ENCODE results near the gene TSSK2. TPM values are rescaled to one million over a fixed set of nuclear protein-coding genes. Genes with fewer than 3 reads are reported as not detected.

The TSSK2 gene
- total and polyA plus RNA-seq, 2 of the 8 experiments (the other 6 are each of a cell fraction or from before 2014, with no cell fraction given): not detected

DNA sequence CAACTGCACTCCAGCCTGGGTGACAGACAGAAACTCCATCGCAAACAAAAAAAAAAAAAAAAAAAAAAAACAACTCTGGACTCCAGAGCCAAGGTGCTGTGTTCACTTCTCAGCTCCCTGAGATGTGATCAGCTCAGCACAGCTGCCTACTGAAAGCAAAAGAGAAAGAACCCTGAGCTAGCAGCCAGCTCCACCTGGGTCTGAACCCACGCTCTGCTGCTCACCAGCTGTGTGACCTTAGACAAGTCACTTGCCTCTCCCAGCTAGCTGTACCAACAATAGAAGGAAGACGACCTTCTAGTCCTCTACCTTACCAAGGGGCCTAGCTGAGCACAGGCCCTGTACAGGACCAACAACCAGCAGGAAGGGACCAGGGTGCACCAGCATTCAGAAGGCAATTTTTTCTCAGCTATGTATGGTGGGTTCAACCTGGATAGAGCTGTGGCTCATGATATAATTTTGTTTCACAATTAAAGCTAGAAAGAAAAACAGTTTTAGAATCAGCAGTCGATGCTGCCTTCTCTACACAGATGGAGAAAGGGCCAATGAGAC is 12.7 kb upstream of the TSSK2 start (continued):
- TF ChIP-seq, protein P1, sequence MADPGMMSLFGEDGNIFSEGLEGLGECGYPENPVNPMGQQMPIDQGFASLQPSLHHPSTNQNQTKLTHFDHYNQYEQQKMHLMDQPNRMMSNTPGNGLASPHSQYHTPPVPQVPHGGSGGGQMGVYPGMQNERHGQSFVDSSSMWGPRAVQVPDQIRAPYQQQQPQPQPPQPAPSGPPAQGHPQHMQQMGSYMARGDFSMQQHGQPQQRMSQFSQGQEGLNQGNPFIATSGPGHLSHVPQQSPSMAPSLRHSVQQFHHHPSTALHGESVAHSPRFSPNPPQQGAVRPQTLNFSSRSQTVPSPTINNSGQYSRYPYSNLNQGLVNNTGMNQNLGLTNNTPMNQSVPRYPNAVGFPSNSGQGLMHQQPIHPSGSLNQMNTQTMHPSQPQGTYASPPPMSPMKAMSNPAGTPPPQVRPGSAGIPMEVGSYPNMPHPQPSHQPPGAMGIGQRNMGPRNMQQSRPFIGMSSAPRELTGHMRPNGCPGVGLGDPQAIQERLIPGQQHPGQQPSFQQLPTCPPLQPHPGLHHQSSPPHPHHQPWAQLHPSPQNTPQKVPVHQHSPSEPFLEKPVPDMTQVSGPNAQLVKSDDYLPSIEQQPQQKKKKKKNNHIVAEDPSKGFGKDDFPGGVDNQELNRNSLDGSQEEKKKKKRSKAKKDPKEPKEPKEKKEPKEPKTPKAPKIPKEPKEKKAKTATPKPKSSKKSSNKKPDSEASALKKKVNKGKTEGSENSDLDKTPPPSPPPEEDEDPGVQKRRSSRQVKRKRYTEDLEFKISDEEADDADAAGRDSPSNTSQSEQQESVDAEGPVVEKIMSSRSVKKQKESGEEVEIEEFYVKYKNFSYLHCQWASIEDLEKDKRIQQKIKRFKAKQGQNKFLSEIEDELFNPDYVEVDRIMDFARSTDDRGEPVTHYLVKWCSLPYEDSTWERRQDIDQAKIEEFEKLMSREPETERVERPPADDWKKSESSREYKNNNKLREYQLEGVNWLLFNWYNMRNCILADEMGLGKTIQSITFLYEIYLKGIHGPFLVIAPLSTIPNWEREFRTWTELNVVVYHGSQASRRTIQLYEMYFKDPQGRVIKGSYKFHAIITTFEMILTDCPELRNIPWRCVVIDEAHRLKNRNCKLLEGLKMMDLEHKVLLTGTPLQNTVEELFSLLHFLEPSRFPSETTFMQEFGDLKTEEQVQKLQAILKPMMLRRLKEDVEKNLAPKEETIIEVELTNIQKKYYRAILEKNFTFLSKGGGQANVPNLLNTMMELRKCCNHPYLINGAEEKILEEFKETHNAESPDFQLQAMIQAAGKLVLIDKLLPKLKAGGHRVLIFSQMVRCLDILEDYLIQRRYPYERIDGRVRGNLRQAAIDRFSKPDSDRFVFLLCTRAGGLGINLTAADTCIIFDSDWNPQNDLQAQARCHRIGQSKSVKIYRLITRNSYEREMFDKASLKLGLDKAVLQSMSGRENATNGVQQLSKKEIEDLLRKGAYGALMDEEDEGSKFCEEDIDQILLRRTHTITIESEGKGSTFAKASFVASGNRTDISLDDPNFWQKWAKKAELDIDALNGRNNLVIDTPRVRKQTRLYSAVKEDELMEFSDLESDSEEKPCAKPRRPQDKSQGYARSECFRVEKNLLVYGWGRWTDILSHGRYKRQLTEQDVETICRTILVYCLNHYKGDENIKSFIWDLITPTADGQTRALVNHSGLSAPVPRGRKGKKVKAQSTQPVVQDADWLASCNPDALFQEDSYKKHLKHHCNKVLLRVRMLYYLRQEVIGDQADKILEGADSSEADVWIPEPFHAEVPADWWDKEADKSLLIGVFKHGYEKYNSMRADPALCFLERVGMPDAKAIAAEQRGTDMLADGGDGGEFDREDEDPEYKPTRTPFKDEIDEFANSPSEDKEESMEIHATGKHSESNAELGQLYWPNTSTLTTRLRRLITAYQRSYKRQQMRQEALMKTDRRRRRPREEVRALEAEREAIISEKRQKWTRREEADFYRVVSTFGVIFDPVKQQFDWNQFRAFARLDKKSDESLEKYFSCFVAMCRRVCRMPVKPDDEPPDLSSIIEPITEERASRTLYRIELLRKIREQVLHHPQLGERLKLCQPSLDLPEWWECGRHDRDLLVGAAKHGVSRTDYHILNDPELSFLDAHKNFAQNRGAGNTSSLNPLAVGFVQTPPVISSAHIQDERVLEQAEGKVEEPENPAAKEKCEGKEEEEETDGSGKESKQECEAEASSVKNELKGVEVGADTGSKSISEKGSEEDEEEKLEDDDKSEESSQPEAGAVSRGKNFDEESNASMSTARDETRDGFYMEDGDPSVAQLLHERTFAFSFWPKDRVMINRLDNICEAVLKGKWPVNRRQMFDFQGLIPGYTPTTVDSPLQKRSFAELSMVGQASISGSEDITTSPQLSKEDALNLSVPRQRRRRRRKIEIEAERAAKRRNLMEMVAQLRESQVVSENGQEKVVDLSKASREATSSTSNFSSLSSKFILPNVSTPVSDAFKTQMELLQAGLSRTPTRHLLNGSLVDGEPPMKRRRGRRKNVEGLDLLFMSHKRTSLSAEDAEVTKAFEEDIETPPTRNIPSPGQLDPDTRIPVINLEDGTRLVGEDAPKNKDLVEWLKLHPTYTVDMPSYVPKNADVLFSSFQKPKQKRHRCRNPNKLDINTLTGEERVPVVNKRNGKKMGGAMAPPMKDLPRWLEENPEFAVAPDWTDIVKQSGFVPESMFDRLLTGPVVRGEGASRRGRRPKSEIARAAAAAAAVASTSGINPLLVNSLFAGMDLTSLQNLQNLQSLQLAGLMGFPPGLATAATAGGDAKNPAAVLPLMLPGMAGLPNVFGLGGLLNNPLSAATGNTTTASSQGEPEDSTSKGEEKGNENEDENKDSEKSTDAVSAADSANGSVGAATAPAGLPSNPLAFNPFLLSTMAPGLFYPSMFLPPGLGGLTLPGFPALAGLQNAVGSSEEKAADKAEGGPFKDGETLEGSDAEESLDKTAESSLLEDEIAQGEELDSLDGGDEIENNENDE (IDR thresholded peaks at IDR 0.05; ENCODE audit: insufficient replicate concordance, low read length): no peak
- no peak for TF ChIP-seq ZNF274 (IDR thresholded peaks at IDR 0.05; ENCODE audit: borderline replicate concordance, extremely low read depth, low read length)
- no peak for TF ChIP-seq EP300 (IDR thresholded peaks at IDR 0.05; ENCODE audit: borderline replicate concordance in 1 of 2, low read depth in 2 of 2, low read length in 2 of 2)
- no peak for TF ChIP-seq BRCA1 (IDR thresholded peaks at IDR 0.05; ENCODE audit: low read depth, low read length)
- TF ChIP-seq, protein P2, sequence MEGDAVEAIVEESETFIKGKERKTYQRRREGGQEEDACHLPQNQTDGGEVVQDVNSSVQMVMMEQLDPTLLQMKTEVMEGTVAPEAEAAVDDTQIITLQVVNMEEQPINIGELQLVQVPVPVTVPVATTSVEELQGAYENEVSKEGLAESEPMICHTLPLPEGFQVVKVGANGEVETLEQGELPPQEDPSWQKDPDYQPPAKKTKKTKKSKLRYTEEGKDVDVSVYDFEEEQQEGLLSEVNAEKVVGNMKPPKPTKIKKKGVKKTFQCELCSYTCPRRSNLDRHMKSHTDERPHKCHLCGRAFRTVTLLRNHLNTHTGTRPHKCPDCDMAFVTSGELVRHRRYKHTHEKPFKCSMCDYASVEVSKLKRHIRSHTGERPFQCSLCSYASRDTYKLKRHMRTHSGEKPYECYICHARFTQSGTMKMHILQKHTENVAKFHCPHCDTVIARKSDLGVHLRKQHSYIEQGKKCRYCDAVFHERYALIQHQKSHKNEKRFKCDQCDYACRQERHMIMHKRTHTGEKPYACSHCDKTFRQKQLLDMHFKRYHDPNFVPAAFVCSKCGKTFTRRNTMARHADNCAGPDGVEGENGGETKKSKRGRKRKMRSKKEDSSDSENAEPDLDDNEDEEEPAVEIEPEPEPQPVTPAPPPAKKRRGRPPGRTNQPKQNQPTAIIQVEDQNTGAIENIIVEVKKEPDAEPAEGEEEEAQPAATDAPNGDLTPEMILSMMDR (IDR thresholded peaks at IDR 0.05; ENCODE audit: control extremely low read depth in 1 of 3, insufficient read depth in 1 of 3, low read depth in 1 of 3, low read length in 3 of 3): no peak
- no peak for TF ChIP-seq SIRT6 (IDR thresholded peaks at IDR 0.05; ENCODE audit: low read length)
- TF ChIP-seq TAF1 (IDR thresholded peaks at IDR 0.05; ENCODE audit: low read depth, low read length): no peak
- TF ChIP-seq CEBPB (IDR thresholded peaks at IDR 0.05; ENCODE audit: low read depth, low read length): no peak

Measured in H1 (cell line).